EH (cell line): Measurements from ENCODE around the gene VSTM4.

Experiments used
- DNase-seq: peaks from one replicate; pipeline ENCODE4 v3.0.0-alpha.2; 2015; ENCODE audit warnings: low read depth

VSTM4 gene

DNA sequence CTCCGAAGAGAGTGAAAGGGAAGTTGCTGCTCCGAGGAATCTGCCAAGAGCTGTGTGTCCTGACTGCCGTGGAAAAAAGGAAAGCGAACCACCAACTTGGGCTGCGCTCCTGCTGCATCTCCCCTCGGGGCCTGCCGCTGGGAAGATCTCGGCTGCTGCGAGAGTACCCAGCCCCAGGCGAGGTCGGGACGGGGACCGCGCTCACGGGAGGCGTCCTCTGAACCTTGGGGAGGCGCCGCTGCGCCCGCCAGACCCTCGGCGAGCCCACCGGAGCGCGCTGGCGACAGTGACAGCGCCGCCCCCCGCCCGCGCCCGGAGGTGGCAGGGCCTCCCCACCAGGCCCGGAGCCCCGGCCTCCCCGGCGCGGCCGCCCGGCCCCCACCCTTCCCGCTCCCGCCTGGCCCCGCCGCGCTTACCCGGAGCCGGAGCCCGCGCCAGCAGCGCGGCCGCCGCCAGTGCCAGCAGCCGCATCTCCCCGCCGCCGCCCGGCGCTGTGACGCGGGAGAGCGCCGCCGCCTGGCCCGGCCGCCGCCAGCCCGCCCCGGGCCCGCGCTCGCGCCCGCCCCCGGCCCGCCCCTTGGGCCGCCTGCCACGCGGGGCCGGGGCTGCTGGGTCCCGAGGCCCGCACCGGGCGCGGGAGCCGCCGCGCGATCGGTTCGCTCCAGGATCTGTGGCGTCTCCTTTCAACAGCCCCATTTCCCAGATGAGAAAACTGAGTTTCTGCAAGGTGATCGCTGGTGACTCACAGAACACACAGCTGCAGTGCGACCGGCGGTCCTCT lies at the start of gene VSTM4:
TSS of gene VSTM4 (minus strand) at position 508 of the 781 bp plus-strand sequence. CDS start at position 471, 37 bp downstream.
- DNase-seq, result peak; percentile 63

GRCh38 chr10:49164559-49165188 lies 49.4 kb upstream of the VSTM4 start:
- DNase-seq, result peak; percentile 39

- peak; percentile 86 for DNase-seq
These were observed 48.4 kb upstream of the VSTM4 start for GRCh38 chr10:49163741-49164140.

- no peak for DNase-seq
These were observed 47.5 kb upstream of the VSTM4 start for GRCh38 chr10:49162761-49163310.

GRCh38 chr10:49162063-49162462 lies 46.7 kb upstream of the VSTM4 start:
- no peak for DNase-seq

DNA sequence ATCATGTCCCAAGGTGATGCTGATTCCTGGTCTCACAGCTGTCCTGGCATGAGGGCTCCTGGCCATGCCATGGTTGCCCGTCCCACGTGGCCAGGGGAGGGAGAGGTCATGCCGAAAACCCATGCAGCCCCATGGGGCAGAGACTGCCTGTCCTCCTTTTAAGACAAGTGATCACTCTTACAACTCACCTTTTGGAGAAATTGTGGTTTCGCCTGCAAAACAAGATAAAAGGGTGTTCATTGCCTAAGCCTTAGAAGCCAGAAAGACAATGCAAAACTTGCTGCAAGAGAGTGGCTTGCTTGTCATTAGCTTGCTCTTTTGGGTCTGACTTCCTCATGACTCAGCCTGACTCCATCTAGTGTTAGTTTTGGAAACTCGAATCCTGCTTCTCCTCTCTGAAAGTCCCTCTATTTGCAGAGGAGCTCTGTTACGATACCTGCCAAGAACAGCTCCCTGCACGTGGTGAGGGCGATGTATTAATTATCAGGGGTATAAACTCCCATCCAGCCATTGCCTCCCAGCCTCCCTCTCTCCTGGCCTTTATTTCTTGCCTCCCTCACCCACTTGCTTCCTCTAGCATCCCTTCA lies 46.2 kb upstream of the VSTM4 start:
- peak; percentile 72 for DNase-seq

DNA sequence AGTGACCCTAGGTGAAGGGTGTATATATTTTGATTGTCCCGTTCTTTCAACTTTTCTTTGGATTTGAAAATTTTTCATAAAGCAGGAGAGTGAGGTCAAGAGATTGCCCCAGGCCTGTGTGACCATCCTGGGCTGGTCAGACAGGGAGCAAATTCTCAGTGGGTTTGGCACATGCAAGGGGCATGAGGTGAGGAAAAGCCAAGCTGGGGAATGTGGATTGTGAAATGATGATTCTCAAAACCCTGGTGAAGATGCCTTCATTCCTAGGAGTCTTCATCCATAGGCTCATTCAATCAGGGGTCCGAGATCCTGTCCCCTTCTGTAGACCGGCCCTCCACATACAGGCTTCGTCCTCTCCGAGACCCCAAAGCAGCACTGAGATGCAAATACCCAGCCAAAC lies 45.5 kb upstream of the VSTM4 start:
- DNase-seq, result no peak

GRCh38 chr10:49160110-49160509 lies 44.8 kb upstream of the VSTM4 start:
- no peak for DNase-seq

- no peak for DNase-seq
These were observed 43.6 kb upstream of the VSTM4 start for GRCh38 chr10:49158915-49159314.

- DNase-seq, result no peak
These were observed 43.1 kb upstream of the VSTM4 start for GRCh38 chr10:49158404-49158803.

- no peak for DNase-seq
These were observed 41.9 kb upstream of the VSTM4 start for GRCh38 chr10:49157229-49157628.

GRCh38 chr10:49154641-49155040 lies 39.3 kb upstream of the VSTM4 start:
- DNase-seq, result no peak

GRCh38 chr10:49153971-49154370 lies 38.6 kb upstream of the VSTM4 start:
- peak; percentile 79 for DNase-seq

- DNase-seq, result no peak
These were observed 37.8 kb upstream of the VSTM4 start for GRCh38 chr10:49153115-49153514.

DNA sequence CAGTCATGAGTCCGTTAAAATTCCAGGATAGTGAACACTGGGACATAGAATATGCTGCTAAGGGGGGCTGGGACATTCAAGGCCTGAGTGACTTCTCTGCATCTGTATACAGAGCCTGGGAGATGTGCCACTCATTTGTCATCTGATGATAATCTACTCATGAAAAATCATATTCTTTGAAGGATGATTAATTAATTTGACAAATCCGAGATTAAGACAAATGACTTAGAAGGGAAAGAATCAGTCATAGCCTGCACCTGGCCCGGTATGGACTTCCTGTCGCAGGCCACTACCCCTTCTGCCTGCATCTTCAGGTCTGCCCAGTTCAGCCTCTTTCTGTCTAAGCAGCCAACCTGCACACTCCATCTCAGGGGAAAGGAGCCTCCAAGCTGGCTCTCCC lies 37.3 kb upstream of the VSTM4 start:
- no peak for DNase-seq

GRCh38 chr10:49152037-49152436 lies 36.7 kb upstream of the VSTM4 start:
- no peak for DNase-seq

GRCh38 chr10:49151481-49151880 lies 36.2 kb upstream of the VSTM4 start:
- no peak for DNase-seq

- peak; percentile 29 for DNase-seq
These were observed 35.7 kb upstream of the VSTM4 start for GRCh38 chr10:49151025-49151445.

- DNase-seq, result no peak
These were observed 35.1 kb upstream of the VSTM4 start for GRCh38 chr10:49150426-49150825.

- no peak for DNase-seq
These were observed 34.6 kb upstream of the VSTM4 start for GRCh38 chr10:49149881-49150280.

- peak; percentile 76 for DNase-seq
These were observed 28.9 kb upstream of the VSTM4 start for GRCh38 chr10:49144058-49144720.

GRCh38 chr10:49143249-49143648 lies 27.9 kb upstream of the VSTM4 start:
- DNase-seq, result no peak
